Activated naive CD4-positive, alpha-beta T cell treated with anti-CD3 and anti-CD28 coated beads, Interleukin-2, amount 10 ng/mL, durations not matched to agents 7 days and 5 days (primary cell): ENCODE measurements around the gene FOXO6.

Source experiments
- CTCF ChIA-PET: fragments of 350-600 bp; sonication (Branson Sonifier 250); formaldehyde crosslinking; loops from one replicate; lab custom pipeline; 2021; ENCODE audit warnings: antibody characterized with exemption; lab: Charles Lee
- DNase-seq: peaks from one replicate; pipeline ENCODE4 v3.0.0-alpha.2; 2020
- H3K27ac Mint-ChIP-seq: one replicate; pipeline ENCODE4 v1.8.0; 2021; ENCODE audit warnings: mild to moderate bottlenecking, moderate library complexity, mixed read lengths
- H3K27me3 Mint-ChIP-seq: one replicate; pipeline ENCODE4 v1.8.0; 2021; ENCODE audit warnings: mild to moderate bottlenecking, mixed read lengths
- H3K36me3 Mint-ChIP-seq: one replicate; pipeline ENCODE4 v1.8.0; 2021; ENCODE audit warnings: mixed read lengths
- H3K4me1 Mint-ChIP-seq: one replicate; pipeline ENCODE4 v1.8.0; 2021; ENCODE audit warnings: mixed read lengths
- H3K4me3 Mint-ChIP-seq: one replicate; pipeline ENCODE4 v1.8.0; 2021; ENCODE audit warnings: mild to moderate bottlenecking, moderate library complexity, mixed read lengths
- H3K9me3 Mint-ChIP-seq: one replicate; pipeline ENCODE4 v1.8.0; 2021; ENCODE audit warnings: mixed read lengths

The FOXO6 gene

GRCh38 chr1:41372600-41372993 is 11.4 kb downstream of the FOXO6 start:
- H3K4me1 Mint-ChIP-seq = no peaks in the 10 kb centered on the region

GRCh38 chr1:41373373-41373772 is 12.1 kb downstream of the FOXO6 start:
- H3K4me3 Mint-ChIP-seq = no peak overlapping the region
- H3K27me3 Mint-ChIP-seq = peaks cover 76% of the 10 kb centered on the region
- DNase-seq = no peak
- H3K36me3 Mint-ChIP-seq = no peaks in the 10 kb centered on the region
- H3K27ac Mint-ChIP-seq = no peak overlapping the region
- H3K4me1 Mint-ChIP-seq = no peaks in the 10 kb centered on the region
- CTCF ChIA-PET = no interaction called here
- H3K9me3 Mint-ChIP-seq = no peaks in the 10 kb centered on the region

More at GRCh38 chr1:41372600-41372993, 11.4 kb downstream of the FOXO6 start:
- no peak for DNase-seq
- no peak overlapping the region for H3K4me3 Mint-ChIP-seq
- no peaks in the 10 kb centered on the region for H3K9me3 Mint-ChIP-seq
- H3K27me3 Mint-ChIP-seq = peaks cover 76% of the 10 kb centered on the region
- CTCF ChIA-PET = no interaction called here
- no peaks in the 10 kb centered on the region for H3K36me3 Mint-ChIP-seq
- H3K27ac Mint-ChIP-seq = no peak overlapping the region

DNA sequence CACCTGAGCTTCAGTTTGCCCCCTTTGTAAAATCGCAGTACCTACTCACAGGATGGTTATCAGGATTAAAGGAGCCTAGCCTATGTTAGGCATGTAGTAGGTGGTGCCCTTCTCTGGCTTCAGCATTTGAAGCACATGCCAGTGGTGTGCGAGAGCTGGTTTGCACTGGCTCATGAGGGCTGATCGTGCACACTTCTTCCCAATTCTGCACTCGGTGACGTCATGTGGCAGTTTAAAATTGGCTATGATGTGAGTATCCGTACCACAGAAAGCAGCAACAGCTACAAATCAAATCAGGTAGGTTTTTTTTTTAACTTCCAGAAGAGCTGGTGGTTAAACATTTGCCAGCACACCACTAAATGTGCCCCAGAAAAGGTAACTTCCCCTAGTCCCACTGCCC is 13.5 kb downstream of the FOXO6 start:
- no peaks in the 10 kb centered on the region for H3K36me3 Mint-ChIP-seq
- no peaks in the 10 kb centered on the region for H3K4me1 Mint-ChIP-seq
- H3K27me3 Mint-ChIP-seq = peaks cover 78% of the 10 kb centered on the region
- CTCF ChIA-PET = no interaction called here
- H3K9me3 Mint-ChIP-seq = no peaks in the 10 kb centered on the region
- no peak overlapping the region for H3K4me3 Mint-ChIP-seq
- no peak overlapping the region for H3K27ac Mint-ChIP-seq
- DNase-seq = no peak

GRCh38 chr1:41377397-41377796 is 16.2 kb downstream of the FOXO6 start:
- Mint-ChIP-seq H3K27ac (no peak overlapping the region), H3K4me3 (no peak overlapping the region), H3K27me3 (peaks cover 84% of the 10 kb centered on the region), H3K36me3 (no peaks in the 10 kb centered on the region), H3K9me3 (no peaks in the 10 kb centered on the region), H3K4me1 (peaks cover 5% of the 10 kb centered on the region)
- no peak for DNase-seq
- CTCF ChIA-PET = interaction anchor here (0.8 kb wide), 1 partner anchor 15 kb away, joined by 3 read pairs; no protein-coding TSS in a partner anchor

GRCh38 chr1:41378222-41378621 is 17.0 kb downstream of the FOXO6 start:
- peaks cover 7% of the 10 kb centered on the region for H3K4me1 Mint-ChIP-seq
- no peak for DNase-seq
- peaks cover 84% of the 10 kb centered on the region for H3K27me3 Mint-ChIP-seq
- CTCF ChIA-PET = interaction anchor here (0.8 to 1.1 kb wide), 2 partner anchors 16 to 54 kb away, joined by 3 read pairs; no protein-coding TSS in a partner anchor
- no peak overlapping the region for H3K4me3 Mint-ChIP-seq
- H3K27ac Mint-ChIP-seq = no peak overlapping the region
- H3K36me3 Mint-ChIP-seq = no peaks in the 10 kb centered on the region
- no peaks in the 10 kb centered on the region for H3K9me3 Mint-ChIP-seq

DNA sequence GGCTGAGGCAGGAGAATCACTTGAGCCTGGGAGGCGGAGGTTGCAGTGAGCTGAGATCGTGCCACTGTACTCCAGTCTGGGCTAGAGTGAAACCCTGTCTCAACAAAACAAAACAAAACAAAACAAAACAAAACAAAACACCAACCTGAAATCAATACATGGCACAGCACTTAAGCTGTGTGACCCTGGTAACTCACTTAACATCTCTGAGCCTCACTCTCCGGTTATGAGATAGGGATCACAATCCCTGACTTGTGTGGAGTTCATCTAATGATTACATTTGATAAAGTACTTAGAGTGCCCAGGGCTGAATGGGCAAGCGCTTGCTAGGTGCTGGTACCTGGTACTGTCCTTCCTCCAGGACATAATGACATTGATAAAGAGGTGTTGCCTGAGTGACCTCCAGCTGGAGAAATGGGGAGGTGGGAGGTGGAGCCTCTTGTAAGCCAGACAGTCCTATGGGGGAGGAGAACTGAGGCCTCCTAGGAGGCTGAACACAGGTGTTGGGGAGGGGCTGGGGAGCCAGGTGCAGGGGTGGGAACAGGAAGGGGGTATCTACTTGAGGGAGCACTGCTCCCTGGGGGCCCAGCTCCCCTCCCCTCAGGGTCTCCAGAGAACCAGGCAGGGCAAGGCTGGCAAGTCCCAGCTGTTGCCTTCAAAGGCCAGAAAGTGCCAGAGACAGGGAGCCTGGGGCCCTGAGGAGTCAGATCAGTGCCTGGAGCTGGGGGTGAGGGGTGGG is 17.9 kb downstream of the FOXO6 start:
- Mint-ChIP-seq H3K4me3 (no peak overlapping the region), H3K9me3 (no peaks in the 10 kb centered on the region), H3K27ac (no peak overlapping the region), H3K36me3 (no peaks in the 10 kb centered on the region), H3K27me3 (peaks cover 85% of the 10 kb centered on the region), H3K4me1 (peaks cover 12% of the 10 kb centered on the region)
- DNase-seq = no peak
- CTCF ChIA-PET = interaction anchor here (1.1 to 1.5 kb wide), 2 partner anchors 39 to 53 kb away, joined by 3 read pairs; no protein-coding TSS in a partner anchor

- CTCF ChIA-PET = interaction anchor here (1.5 kb wide), 1 partner anchor 39 kb away, joined by 3 read pairs; no protein-coding TSS in a partner anchor
- Mint-ChIP-seq H3K4me1 (peaks cover 12% of the 10 kb centered on the region), H3K27me3 (peaks cover 88% of the 10 kb centered on the region), H3K36me3 (no peaks in the 10 kb centered on the region), H3K9me3 (no peaks in the 10 kb centered on the region), H3K4me3 (no peak overlapping the region), H3K27ac (no peak overlapping the region)
- DNase-seq = no peak
Measured at GRCh38 chr1:41379738-41380130, 18.5 kb downstream of the FOXO6 start.

- Mint-ChIP-seq H3K4me3 (peak overlapping the region; percentile 30), H3K4me1 (peaks cover 12% of the 10 kb centered on the region), H3K36me3 (no peaks in the 10 kb centered on the region), H3K27ac (no peak overlapping the region), H3K9me3 (no peaks in the 10 kb centered on the region), H3K27me3 (peaks cover 89% of the 10 kb centered on the region)
- no peak for DNase-seq
- CTCF ChIA-PET = no interaction called here
Measured at GRCh38 chr1:41380195-41380594, 19.0 kb downstream of the FOXO6 start.

GRCh38 chr1:41380979-41381691 is 19.9 kb downstream of the FOXO6 start:
- CTCF ChIA-PET = interaction anchor here (1.7 kb wide), 1 partner anchor 98 kb away, joined by 4 read pairs; no protein-coding TSS in a partner anchor
- H3K4me3 Mint-ChIP-seq = peak overlapping the region; percentile 70
- no peak for DNase-seq
- no peak overlapping the region for H3K27ac Mint-ChIP-seq
- no peaks in the 10 kb centered on the region for H3K36me3 Mint-ChIP-seq
- H3K9me3 Mint-ChIP-seq = no peaks in the 10 kb centered on the region
- peaks cover 90% of the 10 kb centered on the region for H3K27me3 Mint-ChIP-seq
- peaks cover 12% of the 10 kb centered on the region for H3K4me1 Mint-ChIP-seq

GRCh38 chr1:41381692-41382479 is 20.7 kb downstream of the FOXO6 start:
- DNase-seq = peak; percentile 44
- Mint-ChIP-seq H3K27me3 (peaks cover 92% of the 10 kb centered on the region), H3K4me3 (peak overlapping the region; percentile 70), H3K27ac (no peak overlapping the region), H3K9me3 (no peaks in the 10 kb centered on the region), H3K4me1 (peaks cover 12% of the 10 kb centered on the region), H3K36me3 (no peaks in the 10 kb centered on the region)
- CTCF ChIA-PET = interaction anchor here (1.7 kb wide), 1 partner anchor 99 kb away, joined by 4 read pairs; no protein-coding TSS in a partner anchor

DNA sequence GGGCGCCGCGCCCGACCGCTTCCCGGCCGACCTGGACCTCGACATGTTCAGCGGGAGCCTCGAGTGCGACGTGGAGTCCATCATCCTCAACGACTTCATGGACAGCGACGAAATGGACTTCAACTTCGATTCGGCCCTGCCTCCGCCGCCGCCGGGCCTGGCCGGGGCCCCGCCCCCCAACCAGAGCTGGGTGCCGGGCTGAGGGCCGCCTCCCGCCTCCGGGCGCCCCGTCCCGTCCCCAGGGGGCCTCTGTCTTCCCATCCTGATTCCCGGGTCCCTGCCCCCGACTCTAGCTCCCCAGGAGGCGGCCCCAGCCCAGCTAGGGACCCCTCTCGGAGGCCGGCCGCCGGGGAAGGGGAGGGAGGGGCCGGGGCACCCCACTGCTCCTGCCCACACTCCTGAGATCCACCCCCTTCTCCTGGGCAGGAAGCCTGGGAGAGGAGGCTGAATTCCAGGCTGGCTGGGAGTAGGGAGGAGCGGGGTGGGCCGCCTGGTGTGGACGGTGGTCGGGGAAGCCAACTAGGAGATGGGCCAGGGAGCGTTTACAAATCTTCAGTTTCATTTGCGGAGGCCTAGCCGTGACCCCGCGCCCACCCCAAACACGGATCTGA is 21.4 kb downstream of the FOXO6 start:
- CTCF ChIA-PET = interaction anchor here (1.7 kb wide), 1 partner anchor 100 kb away, joined by 4 read pairs; no protein-coding TSS in a partner anchor
- peak overlapping the region; percentile 47 for H3K4me3 Mint-ChIP-seq
- peaks cover 93% of the 10 kb centered on the region for H3K27me3 Mint-ChIP-seq
- H3K36me3 Mint-ChIP-seq = no peaks in the 10 kb centered on the region
- H3K4me1 Mint-ChIP-seq = peaks cover 12% of the 10 kb centered on the region
- no peak for DNase-seq
- no peak overlapping the region for H3K27ac Mint-ChIP-seq
- no peaks in the 10 kb centered on the region for H3K9me3 Mint-ChIP-seq

- no peaks in the 10 kb centered on the region for H3K36me3 Mint-ChIP-seq
- H3K4me3 Mint-ChIP-seq = peak overlapping the region; percentile 48
- peaks cover 12% of the 10 kb centered on the region for H3K4me1 Mint-ChIP-seq
- H3K9me3 Mint-ChIP-seq = no peaks in the 10 kb centered on the region
- DNase-seq = peak; percentile 36
- H3K27me3 Mint-ChIP-seq = peaks cover 92% of the 10 kb centered on the region
- no peak overlapping the region for H3K27ac Mint-ChIP-seq
- CTCF ChIA-PET = interaction anchor here (1.7 kb wide), 1 partner anchor 100 kb away, joined by 4 read pairs; no protein-coding TSS in a partner anchor
Measured at GRCh38 chr1:41383094-41383852, 22.0 kb downstream of the FOXO6 start.

GRCh38 chr1:41384579-41384978 is 23.3 kb downstream of the FOXO6 start:
- H3K27me3 Mint-ChIP-seq = peaks cover 87% of the 10 kb centered on the region
- H3K27ac Mint-ChIP-seq = no peak overlapping the region

More at GRCh38 chr1:41384579-41384978, 23.3 kb downstream of the FOXO6 start:
- Mint-ChIP-seq H3K4me3 (no peak overlapping the region), H3K9me3 (no peaks in the 10 kb centered on the region), H3K36me3 (no peaks in the 10 kb centered on the region), H3K4me1 (peaks cover 12% of the 10 kb centered on the region)
- no peak for DNase-seq
- CTCF ChIA-PET = no interaction called here
